Activated CD8-positive, alpha-beta memory T cell treated with anti-CD3 and anti-CD28 coated beads for 1 hour (primary cell): Measurements from ENCODE around the gene CTSO.

Experiments
- DNase-seq, 2 donors: peaks; one replicate each; pipeline ENCODE4 v3.0.0-alpha.2; 2020; ENCODE audit warnings: low read depth in 1 of 2; ENCODE audit errors: extremely low read depth in 1 of 2

CTSO gene

GRCh38 chr4:155875878-155876277 lies 77.8 kb downstream of the CTSO start:
- DNase-seq, result no peak
